NCI-H1105 (cell line): ENCODE measurements around the gene OR5AU1.
"Not testable (repeated sequence)": the region's sequence is repeated elsewhere in the genome, so short reads cannot be mapped to it uniquely, and the experiment has no call there.

ENCODE experiments used
- DNase-seq: peaks from one replicate; lab custom pipeline; 2025; lab: John Stamatoyannopoulos, UW

OR5AU1 gene

GRCh38 chr14:21171128-21171527 is 15.3 kb upstream of the OR5AU1 start:
- no peak for DNase-seq

- DNase-seq: no peak
Measured at GRCh38 chr14:21169573-21169972, 13.7 kb upstream of the OR5AU1 start.

DNA sequence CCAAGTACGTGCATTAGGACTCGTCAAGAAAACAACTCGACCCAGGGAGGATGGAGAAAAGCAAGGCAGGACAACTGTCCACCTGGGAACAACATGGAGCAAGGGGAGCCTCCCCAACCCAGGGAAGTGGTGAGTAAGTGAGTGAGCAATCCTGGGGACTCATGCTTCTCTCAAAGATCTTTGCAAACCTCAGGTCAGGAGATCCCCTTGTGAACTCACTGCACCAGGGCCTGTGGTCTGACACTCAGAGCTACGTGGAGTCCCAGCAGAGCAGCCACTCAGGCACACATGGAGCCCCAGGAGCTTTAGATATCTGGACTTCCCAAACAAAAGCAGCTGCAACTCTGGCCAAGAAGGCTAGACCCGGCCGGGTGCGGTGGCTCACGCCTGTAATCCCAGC is 12.2 kb upstream of the OR5AU1 start:
- no peak for DNase-seq

GRCh38 chr14:21165670-21166069 is 9.8 kb upstream of the OR5AU1 start:
- not testable (repeated sequence) for DNase-seq

DNA sequence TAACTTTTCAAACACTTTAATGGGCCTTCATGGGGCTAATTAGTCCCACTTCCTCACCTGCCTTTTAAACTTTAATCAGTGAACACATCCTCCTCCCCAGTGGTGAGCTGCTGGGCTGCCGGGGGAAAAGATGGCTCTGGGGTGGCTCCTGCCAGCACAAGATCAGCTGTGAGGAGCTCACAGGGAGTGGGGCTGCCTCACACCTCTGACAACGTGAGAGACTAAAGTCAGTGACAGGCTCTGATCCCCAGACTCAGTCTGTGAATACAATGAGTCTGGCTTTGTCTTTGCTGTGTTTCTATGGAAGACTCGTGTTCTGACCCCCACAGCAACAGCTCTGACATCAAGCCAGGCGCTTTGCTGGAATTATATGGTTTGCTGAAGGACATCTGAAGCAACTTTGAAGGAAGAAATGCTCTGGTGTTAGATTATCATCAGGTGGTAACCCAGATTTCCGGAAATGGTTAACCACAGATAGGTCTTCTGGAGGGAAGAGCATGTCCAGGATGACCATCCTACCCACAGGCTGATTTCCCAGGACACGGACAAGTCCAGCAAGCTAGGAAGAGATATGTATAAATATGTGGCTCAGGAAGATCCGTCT is 9.2 kb upstream of the OR5AU1 start:
- DNase-seq: not testable (repeated sequence)

GRCh38 chr14:21163871-21164291 is 8.0 kb upstream of the OR5AU1 start:
- no peak for DNase-seq

GRCh38 chr14:21162081-21162480 is 6.2 kb upstream of the OR5AU1 start:
- DNase-seq: no peak

GRCh38 chr14:21160061-21160610 is 4.3 kb upstream of the OR5AU1 start:
- DNase-seq: no peak

DNA sequence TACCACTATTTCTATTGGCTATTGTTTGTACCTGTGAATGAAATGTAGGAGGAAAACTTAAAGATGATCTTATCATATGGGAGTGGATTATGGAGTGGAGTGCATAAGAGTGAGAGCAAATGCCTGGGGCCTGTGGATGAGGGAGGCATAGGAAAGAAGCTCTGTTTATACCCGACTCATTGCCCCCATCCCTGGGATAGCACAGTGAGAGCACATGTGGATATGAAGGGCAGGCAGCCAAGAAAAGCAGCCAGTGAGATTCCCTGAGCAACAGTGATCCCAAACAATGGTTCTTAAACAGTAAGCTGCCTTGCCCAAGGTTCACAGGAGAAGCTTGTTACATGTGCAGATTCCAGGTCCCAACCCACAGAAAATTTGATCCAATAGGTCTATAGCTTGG is 2.3 kb upstream of the OR5AU1 start:
- DNase-seq: not testable (repeated sequence)

DNA sequence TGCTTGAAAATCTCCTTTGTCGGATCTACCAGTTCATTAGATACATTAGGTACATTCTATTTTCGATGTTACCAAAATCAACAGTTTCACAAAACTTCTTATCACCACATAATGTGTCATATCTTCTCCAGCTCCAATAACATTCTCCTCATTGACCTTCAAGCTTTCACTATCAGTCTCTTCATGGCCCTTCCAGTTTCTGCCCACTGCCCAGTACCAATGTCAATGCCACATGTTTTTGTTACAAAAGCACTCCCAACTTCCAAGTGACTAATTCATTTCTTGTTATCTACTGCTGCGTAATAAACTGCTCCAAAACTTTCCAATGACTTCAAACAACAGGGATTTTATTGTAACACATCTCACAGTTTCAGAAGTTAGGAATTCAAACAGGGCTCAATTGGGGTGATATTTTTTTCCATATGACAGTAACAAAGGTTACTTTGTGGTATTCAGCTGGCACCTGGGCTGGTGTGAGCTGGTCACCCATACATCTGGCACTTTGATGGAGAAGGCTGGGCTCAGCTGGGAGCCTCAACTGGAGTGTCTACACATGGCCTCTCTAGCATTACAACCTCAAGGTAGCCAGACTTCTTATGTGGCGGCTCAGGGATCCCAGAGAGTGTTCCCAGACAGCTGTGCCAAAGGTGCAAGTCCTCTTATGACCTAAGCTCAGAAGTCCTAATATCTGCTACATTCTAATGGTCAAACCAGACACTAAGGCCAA is 6.1 kb downstream of the OR5AU1 start:
- no peak for DNase-seq

DNA sequence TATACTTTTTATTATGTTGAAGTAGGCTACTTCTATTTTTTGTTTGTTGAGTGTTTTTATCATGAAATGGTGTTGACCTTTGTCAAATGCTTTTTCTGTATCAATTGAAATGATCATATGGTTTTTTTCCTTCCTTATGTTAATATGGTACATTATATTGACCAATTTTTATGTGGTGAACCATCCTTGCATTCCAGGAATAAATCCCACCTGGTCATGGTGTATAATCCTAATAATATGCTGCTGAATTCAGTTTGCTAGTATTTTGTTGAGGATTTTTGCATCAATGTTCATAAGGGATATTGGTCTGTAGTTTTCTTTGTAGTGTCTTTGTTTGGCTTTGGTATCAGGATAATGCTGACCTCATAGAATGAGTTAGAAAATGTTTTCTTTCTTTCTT is 10.4 kb downstream of the OR5AU1 start:
- DNase-seq: no peak

GRCh38 chr14:21142357-21142756 is 13.5 kb downstream of the OR5AU1 start:
- DNase-seq: no peak

- DNase-seq: peak; percentile 17
Measured at GRCh38 chr14:21136024-21136423, 19.8 kb downstream of the OR5AU1 start.

DNA sequence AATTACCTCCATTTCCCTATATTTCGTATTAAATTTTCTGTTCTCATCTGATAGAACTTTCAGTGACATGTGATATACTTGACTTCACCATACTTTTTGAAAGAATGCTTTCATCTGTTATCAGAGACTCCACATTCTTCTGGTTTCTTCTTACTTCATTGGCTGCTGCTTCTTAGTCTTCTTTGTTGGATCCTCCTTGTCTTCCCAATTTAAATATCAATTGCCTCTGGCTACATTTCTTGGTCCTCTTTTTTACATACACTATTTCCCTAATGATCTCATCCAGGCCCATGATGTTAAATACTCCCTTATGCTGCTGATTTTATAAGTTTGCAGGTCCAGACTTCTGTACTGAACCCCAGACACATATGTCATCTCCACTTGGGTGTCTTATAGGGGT is 22.0 kb downstream of the OR5AU1 start:
- no peak for DNase-seq

DNA sequence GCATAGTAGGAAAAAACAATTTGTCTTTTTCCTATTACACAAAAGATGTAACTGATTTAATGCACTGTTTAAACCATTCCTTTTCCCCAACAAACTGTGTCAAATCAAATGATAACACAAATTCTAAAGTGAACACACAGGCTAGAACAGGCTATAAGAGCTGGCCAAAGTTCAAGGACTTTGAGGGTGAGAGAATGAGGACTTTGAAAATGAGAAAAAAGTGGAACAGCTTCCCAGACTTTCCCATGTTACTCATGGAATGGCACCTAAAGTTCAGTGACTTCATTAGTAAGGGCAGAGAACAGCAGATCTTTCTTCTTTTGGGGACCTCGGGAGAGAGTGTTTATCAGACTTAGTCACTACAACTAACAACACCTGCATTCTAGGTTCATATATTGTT is 32.4 kb downstream of the OR5AU1 start:
- DNase-seq: no peak

DNA sequence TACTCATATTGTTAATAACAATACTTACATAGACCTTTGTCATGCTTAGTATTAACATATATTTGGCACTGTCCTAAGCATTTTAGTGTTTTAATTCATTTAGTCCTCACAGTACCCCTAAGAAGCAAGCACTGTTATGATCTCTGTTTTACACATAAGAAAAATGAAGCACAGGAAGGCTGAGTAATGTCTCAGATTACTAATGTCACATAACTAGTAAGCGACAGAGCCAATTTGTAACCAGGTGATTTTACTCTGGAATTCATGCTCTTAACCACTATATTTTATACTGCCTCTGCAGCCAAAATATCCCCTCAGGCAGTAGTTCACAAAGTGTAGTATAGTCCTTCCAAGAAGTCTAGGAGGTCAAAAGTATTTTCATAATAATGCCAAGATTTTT is 34.7 kb downstream of the OR5AU1 start:
- no peak for DNase-seq

DNA sequence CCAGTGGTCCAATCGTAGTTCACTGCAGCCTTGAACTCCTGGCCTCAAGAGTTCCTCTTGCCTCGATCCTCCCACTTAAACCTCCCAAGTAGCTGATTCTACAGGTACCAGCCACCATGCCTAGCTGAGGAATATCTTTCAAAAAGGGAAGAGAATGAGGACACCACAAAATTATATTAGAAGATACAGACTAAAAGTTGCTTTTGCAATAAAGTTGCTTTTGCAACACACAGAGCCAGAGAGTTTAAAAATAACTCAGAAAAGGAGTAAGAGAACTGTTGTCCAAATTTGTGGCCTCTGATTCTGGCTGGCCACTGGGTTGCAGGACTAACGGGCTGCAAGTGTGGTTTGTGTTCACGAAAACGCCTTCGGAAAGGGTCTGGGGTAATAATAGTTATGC is 35.2 kb downstream of the OR5AU1 start:
- DNase-seq: no peak

DNA sequence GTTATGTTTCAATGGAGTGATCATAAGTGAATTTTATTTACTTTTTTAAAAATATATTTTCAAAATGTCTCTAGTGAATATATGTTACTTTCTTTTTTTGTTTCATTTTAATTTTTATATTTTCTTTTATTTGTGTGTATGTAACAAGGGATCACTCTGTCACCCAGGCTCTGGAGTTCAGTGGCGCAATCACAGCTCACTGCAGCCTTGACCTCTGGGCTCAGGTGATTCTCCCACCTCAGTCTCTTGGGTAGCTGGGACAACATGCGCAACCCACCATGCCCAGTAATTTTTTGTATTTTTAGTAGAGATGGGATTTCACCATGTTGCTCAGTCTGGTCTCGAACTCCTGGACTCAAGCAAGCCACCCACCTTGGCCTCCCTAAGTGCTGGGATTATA is 36.9 kb downstream of the OR5AU1 start:
- no peak for DNase-seq

DNA sequence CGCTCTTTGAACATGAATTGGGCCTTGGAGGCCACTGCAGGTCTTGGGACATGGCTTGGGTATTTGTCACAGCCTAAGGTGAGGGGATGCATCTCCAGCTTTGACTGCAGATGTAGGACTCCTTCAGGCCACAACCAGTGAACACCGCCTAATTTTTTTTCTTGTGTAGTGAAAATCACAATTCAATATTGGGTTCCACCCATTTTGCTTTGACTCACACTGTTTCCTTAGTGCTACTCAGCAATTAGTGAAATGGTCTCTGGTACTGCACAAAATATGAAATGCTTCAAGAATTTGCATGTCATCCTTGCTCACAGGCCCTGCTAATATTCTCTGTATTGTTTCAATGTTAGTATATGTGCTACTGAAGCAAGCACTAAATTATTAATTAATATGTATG is 42.5 kb downstream of the OR5AU1 start:
- no peak for DNase-seq

DNA sequence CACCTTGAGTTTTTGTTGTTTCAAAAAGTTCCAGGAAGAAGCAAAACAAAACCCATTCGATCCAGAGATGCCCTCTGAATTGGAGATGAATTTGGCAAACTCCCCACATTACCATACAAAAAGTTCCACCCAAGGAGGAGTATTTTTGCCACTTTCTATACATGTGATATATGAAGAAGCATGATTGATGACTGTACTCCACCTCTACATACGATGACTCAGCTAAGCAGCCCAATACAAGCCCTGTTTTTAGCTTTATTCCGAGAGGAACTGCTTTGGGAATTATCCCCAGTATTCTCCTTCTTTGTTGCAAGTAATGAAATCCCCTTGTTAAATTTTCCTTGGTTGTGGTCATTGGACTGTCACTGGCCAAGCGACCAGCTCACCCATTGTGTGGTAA is 43.6 kb downstream of the OR5AU1 start:
- DNase-seq: no peak

- no peak for DNase-seq
Measured at GRCh38 chr14:21109377-21110138, 46.3 kb downstream of the OR5AU1 start.

GRCh38 chr14:21108791-21109190 is 47.1 kb downstream of the OR5AU1 start:
- no peak for DNase-seq

DNA sequence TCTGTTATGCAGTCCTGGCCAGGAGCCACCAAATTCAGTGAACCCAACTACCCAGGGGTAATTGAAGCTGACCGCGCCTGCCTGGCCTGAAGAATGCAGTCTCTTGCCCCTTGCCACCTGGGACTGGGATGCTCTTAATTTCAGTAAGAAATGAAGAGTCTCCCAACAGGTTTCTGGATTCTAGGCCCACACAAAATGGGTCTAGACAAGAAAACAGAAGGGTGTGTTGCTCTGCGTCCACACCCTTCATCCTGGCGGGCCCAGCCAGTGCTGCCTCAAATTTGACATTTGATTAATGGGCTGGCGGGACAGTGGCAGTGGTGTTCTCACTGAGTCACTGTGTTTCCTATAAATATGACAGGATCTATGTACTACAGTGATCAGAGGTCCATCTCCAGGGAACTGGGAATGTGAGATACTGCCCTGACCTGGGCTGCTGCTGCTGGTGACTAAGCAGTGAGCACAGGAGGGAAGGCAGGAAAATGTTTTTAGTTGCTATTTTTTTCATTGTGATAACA is 48.5 kb downstream of the OR5AU1 start:
- DNase-seq: no peak
